ENCODE measurements around the gene SPATA31C1. TPM values are rescaled to one million over a fixed set of nuclear protein-coding genes. Genes with fewer than 3 reads are reported as not detected.

The SPATA31C1 gene
- total and polyA plus RNA-seq, 2 donors (not counting 1 experiment from before 2014, with no cell fraction given): not detected

DNA sequence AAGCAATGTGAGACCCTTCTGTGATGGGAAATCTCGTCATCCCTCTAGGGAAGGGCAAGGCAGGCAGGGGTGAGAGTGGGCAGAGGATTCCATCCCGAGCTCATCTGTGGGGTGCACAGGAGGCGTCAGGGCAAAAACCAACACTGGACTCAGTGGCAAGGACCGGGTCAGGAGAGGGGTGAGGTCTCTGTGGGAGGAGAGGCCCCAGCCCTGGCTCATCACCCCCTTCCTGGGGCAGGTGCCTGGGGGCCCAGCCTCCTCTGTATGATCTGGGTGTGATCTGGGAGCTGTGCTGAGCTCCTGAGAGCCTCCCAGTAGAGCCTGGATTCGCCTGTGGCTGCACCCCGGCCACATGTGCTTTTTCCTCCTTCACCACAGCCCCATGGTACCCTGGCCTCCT lies 34.5 kb upstream of the SPATA31C1 start:
- no peaks in the 10 kb centered on the region for H3K79me2 ChIP-seq (ENCODE audit: control insufficient read depth, insufficient read depth, low read length)
- no peaks in the 10 kb centered on the region for H3K36me3 ChIP-seq (ENCODE audit: control insufficient read depth, insufficient read depth, low read length)
- H3K27ac ChIP-seq (ENCODE audit: insufficient read depth, low read length): no peak overlapping the region
- no peak for TF ChIP-seq EZH2 (IDR thresholded peaks at IDR 0.05; ENCODE audit: low read length, missing control alignments)
- TF ChIP-seq, protein P1, sequence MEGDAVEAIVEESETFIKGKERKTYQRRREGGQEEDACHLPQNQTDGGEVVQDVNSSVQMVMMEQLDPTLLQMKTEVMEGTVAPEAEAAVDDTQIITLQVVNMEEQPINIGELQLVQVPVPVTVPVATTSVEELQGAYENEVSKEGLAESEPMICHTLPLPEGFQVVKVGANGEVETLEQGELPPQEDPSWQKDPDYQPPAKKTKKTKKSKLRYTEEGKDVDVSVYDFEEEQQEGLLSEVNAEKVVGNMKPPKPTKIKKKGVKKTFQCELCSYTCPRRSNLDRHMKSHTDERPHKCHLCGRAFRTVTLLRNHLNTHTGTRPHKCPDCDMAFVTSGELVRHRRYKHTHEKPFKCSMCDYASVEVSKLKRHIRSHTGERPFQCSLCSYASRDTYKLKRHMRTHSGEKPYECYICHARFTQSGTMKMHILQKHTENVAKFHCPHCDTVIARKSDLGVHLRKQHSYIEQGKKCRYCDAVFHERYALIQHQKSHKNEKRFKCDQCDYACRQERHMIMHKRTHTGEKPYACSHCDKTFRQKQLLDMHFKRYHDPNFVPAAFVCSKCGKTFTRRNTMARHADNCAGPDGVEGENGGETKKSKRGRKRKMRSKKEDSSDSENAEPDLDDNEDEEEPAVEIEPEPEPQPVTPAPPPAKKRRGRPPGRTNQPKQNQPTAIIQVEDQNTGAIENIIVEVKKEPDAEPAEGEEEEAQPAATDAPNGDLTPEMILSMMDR (conservative IDR thresholded peaks at IDR 0.05 in 1 of 2, IDR thresholded peaks at IDR 0.05 in 1 of 2; ENCODE audit: low read depth in 1 of 2, low read length in 2 of 2): no peak
- no peak overlapping the region for H3K4me3 ChIP-seq (replicated peaks in 1 of 4; ENCODE audit: control extremely low read depth in 1 of 4, insufficient read depth in 1 of 4, low read depth in 3 of 4, low read length in 4 of 4)
- DNase-seq (ENCODE audit: low read depth in 2 of 2): no peak
- no peak overlapping the region for H3K9ac ChIP-seq (ENCODE audit: insufficient read depth, low read length)
- no peak overlapping the region for H3K4me2 ChIP-seq (ENCODE audit: extremely low read depth, insufficient read depth, low read length)
- H3K4me1 ChIP-seq (ENCODE audit: control insufficient read depth, extremely low read depth, insufficient read depth, low read length): peaks cover 3% of the 10 kb centered on the region
- no peaks in the 10 kb centered on the region for H3K9me3 ChIP-seq (ENCODE audit: control insufficient read depth, insufficient read depth, low read depth, low read length)
- no peaks in the 10 kb centered on the region for H3K27me3 ChIP-seq (ENCODE audit: control insufficient read depth, insufficient read depth, low read length)
- no peaks in the 10 kb centered on the region for H4K20me1 ChIP-seq (ENCODE audit: control insufficient read depth, extremely low read depth, insufficient read depth, low read length)
- no peak overlapping the region for H2AFZ ChIP-seq (ENCODE audit: low read length)

DNA sequence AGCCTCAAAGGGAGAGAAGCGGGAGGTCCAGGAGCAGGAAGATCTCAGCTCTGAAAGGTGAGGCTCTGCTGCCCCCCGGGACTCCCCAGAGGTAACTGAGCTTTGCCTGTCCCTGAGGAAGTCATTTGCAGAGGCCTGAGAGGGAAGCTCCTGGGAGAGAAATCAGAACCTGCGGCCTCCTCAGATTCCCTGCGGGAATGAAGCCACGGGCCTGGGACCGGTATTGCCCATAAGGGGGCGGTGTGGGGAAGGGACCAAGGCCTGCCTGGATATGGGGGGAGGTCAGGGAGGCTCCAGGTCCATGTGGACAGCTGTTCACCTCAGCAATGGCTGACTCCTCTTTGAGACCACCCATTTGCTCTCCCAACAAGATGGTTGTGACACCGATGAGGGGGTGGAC lies 33.8 kb upstream of the SPATA31C1 start:
- no peaks in the 10 kb centered on the region for H3K9me3 ChIP-seq (ENCODE audit: control insufficient read depth, insufficient read depth, low read depth, low read length)
- no peak overlapping the region for H3K27ac ChIP-seq (ENCODE audit: insufficient read depth, low read length)
- TF ChIP-seq EZH2 (IDR thresholded peaks at IDR 0.05; ENCODE audit: low read length, missing control alignments): no peak
- TF ChIP-seq, protein P1 (conservative IDR thresholded peaks at IDR 0.05 in 1 of 2, IDR thresholded peaks at IDR 0.05 in 1 of 2; ENCODE audit: low read depth in 1 of 2, low read length in 2 of 2): peak in 1 of 2 donors; percentile 5
- no peak overlapping the region for H3K4me2 ChIP-seq (ENCODE audit: extremely low read depth, insufficient read depth, low read length)
- H4K20me1 ChIP-seq (ENCODE audit: control insufficient read depth, extremely low read depth, insufficient read depth, low read length): no peaks in the 10 kb centered on the region
- no peaks in the 10 kb centered on the region for H3K27me3 ChIP-seq (ENCODE audit: control insufficient read depth, insufficient read depth, low read length)
- H2AFZ ChIP-seq (ENCODE audit: low read length): no peak overlapping the region
- H3K79me2 ChIP-seq (ENCODE audit: control insufficient read depth, insufficient read depth, low read length): no peaks in the 10 kb centered on the region
- H3K4me3 ChIP-seq (replicated peaks in 1 of 4; ENCODE audit: control extremely low read depth in 1 of 4, insufficient read depth in 1 of 4, low read depth in 3 of 4, low read length in 4 of 4): no peak overlapping the region
- no peak for DNase-seq (ENCODE audit: low read depth in 2 of 2)
- H3K36me3 ChIP-seq (ENCODE audit: control insufficient read depth, insufficient read depth, low read length): no peaks in the 10 kb centered on the region
- no peak overlapping the region for H3K9ac ChIP-seq (ENCODE audit: insufficient read depth, low read length)
- no peaks in the 10 kb centered on the region for H3K4me1 ChIP-seq (ENCODE audit: control insufficient read depth, extremely low read depth, insufficient read depth, low read length)

DNA sequence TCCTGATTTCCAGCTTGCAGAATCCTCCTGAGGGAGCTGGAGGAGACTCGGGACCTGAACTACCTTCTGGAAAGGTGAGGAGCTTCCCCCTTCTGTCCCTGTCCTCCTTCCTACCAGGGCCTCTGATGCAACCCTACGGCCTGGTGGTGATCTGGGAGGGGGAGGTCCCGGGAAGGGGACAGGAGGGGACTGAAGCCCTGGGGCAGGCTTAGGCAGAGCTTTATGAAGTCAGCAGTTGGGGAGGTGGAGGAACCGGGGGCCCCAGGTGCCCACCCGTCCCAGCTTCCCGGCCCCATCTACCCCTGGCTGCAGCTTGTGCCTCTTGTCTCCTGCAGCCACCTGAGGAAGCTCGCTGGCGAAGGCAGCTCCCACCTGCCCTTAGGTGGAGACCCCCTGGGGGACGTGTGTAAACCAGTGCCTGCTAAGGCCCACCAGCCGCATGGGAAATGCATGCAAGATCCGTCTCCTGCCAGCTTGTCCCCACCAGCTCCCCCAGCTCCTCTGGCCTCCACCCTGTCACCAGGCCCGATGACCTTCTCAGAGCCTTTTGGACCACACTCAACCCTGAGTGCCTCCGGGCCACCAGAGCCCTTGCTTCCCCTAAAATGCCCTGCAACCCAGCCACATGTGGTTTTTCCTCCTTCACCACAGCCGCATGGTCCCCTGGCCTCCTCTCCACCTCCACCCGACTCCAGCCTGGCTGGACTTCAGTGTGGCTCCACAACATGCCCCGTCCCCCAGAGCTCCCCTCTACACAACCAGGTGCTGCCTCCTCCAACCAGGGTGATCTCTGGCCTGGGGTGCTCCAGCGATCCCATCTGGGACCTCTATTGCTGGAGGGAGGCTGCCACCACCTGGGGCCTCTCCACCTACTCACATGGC lies 32.9 kb upstream of the SPATA31C1 start:
- Histone ChIP-seq H3K4me2 (ENCODE audit: extremely low read depth, insufficient read depth, low read length) (no peak overlapping the region), H2AFZ (ENCODE audit: low read length) (no peak overlapping the region)

More for the DNA sequence above, 32.9 kb upstream of the SPATA31C1 start:
- no peak for DNase-seq (ENCODE audit: low read depth in 2 of 2)
- Histone ChIP-seq H3K79me2 (ENCODE audit: control insufficient read depth, insufficient read depth, low read length) (no peaks in the 10 kb centered on the region), H4K20me1 (ENCODE audit: control insufficient read depth, extremely low read depth, insufficient read depth, low read length) (no peaks in the 10 kb centered on the region), H3K9ac (ENCODE audit: insufficient read depth, low read length) (no peak overlapping the region), H3K27me3 (ENCODE audit: control insufficient read depth, insufficient read depth, low read length) (no peaks in the 10 kb centered on the region), H3K4me3 (replicated peaks in 1 of 4; ENCODE audit: control extremely low read depth in 1 of 4, insufficient read depth in 1 of 4, low read depth in 3 of 4, low read length in 4 of 4) (no peak overlapping the region), H3K27ac (ENCODE audit: insufficient read depth, low read length) (no peak overlapping the region), H3K4me1 (ENCODE audit: control insufficient read depth, extremely low read depth, insufficient read depth, low read length) (no peaks in the 10 kb centered on the region), H3K36me3 (ENCODE audit: control insufficient read depth, insufficient read depth, low read length) (no peaks in the 10 kb centered on the region), H3K9me3 (ENCODE audit: control insufficient read depth, insufficient read depth, low read depth, low read length) (no peaks in the 10 kb centered on the region)
- TF ChIP-seq EZH2 (IDR thresholded peaks at IDR 0.05; ENCODE audit: low read length, missing control alignments): no peak
- TF ChIP-seq, protein P1 (conservative IDR thresholded peaks at IDR 0.05 in 1 of 2, IDR thresholded peaks at IDR 0.05 in 1 of 2; ENCODE audit: low read depth in 1 of 2, low read length in 2 of 2): no peak

Measured in fibroblast of lung (primary cell).